ENCODE results near the gene LTBP1.
"Not testable (repeated sequence)": the region's sequence is repeated elsewhere in the genome, so short reads cannot be mapped to it uniquely, and the experiment has no call there.

Gene LTBP1, protein sequence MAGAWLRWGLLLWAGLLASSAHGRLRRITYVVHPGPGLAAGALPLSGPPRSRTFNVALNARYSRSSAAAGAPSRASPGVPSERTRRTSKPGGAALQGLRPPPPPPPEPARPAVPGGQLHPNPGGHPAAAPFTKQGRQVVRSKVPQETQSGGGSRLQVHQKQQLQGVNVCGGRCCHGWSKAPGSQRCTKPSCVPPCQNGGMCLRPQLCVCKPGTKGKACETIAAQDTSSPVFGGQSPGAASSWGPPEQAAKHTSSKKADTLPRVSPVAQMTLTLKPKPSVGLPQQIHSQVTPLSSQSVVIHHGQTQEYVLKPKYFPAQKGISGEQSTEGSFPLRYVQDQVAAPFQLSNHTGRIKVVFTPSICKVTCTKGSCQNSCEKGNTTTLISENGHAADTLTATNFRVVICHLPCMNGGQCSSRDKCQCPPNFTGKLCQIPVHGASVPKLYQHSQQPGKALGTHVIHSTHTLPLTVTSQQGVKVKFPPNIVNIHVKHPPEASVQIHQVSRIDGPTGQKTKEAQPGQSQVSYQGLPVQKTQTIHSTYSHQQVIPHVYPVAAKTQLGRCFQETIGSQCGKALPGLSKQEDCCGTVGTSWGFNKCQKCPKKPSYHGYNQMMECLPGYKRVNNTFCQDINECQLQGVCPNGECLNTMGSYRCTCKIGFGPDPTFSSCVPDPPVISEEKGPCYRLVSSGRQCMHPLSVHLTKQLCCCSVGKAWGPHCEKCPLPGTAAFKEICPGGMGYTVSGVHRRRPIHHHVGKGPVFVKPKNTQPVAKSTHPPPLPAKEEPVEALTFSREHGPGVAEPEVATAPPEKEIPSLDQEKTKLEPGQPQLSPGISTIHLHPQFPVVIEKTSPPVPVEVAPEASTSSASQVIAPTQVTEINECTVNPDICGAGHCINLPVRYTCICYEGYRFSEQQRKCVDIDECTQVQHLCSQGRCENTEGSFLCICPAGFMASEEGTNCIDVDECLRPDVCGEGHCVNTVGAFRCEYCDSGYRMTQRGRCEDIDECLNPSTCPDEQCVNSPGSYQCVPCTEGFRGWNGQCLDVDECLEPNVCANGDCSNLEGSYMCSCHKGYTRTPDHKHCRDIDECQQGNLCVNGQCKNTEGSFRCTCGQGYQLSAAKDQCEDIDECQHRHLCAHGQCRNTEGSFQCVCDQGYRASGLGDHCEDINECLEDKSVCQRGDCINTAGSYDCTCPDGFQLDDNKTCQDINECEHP (N-terminal part only)

DNA sequence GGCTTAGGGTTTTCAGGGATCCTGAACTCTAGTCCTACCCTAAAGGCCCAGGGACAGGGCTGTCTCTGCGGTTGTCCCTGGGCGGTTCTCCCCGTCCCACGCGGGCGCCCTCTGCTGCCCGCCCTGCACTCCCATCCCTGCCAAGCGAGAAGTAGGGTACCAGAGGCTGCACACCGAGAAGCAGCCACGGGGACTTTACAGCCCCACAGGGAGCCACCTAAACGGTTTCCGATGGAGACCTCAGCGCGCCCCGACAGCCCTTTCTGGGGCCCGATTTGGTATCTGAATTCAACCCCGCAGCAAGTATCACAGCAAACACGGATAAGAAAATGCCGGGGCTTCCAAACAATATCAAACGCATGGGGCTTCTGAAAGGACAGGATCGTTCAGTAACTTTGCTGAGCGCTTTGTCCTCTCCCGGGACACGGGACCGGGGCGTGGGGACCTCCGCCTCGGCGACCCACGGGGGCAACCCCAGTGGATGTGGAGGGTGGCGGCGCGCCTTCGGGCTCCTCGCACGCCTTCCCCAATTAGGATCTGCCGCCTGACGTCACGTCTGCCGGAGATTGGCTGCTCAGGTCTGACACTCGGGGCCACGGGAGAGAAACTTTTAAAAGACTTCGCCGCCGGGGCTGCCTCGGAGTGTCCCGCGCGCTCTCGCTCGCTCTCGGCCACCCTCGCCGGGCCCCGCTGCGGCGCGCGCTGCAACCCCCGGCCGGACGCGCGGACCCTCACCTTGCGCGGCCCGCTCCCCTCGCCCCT is at the start of gene LTBP1:
Gene LTBP1 (plus strand): TSS at position 640 of the 762 bp plus-strand sequence. CDS start 372 bp downstream, outside the sequence.
- DNase-seq (ENCODE audit: low spot score) = peak; percentile 68

DNA sequence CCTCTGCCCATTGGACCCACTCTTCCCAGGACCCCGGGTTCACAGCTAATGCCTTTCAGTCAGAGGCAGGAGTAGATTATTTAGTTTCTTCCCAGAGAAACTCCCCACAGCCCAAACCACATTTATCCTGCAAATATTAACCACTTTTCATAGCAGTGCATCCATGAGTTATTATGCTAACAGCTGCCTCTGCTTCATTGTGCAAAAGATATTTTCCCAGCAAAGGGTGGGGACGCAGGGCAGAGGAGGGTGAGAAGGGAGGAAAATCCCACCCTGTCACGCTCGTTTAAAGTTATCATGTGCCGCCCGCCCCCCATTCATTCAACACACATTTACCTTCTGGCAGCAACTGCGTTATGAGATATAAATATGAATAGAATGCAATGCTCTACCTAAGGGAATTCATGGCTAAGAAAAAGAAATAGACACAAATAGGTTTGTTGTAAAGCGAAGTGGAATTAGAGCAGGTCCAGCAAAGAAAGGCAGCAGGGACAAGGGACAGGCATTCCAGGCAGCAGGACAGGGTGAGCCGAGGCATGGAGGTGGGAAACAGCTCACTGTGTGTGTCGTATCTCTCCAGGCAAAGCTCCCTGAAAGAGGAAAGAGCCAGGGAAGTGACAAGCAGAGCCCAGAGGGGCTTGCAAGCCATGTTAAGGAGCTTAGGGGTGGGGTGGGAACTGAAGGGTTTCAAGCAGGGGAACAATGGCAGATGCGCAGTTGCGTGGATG is 46.3 kb upstream of the LTBP1 start:
- no peak for DNase-seq (ENCODE audit: low spot score)

GRCh38 chr2:32901313-32901712 is 45.4 kb upstream of the LTBP1 start:
- no peak for DNase-seq (ENCODE audit: low spot score)

- no peak for DNase-seq (ENCODE audit: low spot score)
Observed at GRCh38 chr2:32902174-32902573, 44.6 kb upstream of the LTBP1 start.

DNA sequence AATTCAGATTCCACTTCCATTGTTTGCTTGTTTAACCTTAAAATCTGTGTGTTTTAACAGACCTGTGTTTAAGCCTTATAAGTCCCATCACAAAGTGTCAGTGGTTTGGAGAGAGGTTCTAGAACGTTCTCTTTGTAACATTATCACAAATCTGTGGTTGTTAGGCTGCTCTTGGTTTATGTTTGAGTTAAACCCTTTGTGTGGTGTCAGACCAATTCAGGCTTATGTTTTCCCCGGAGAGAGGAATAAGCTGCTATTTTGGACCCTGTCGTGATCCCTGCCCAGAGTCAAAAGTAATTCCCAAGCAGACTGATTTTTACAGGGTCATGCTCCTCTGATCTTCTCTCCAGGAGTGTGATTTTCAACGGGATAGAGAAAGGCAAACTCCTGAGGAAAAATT is 43.8 kb upstream of the LTBP1 start:
- DNase-seq (ENCODE audit: low spot score) = no peak

DNA sequence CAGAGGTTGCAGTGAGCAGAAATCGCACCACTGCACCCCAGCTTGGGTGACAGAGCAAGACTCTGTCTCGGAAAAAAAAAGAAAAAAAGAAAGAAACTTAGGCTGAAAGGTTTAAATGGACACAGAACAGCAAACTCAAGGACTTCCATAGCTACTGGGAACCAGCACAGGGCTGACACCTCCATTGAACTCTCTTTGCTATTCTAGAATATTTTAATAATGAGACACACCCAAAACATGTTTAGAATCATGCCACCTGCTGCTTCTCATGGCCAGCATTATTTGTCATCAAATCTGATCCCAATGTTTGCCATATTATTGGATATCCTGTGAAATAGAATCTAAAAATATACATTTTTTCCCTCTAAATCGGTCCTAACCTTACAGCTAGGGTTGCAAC is 42.7 kb upstream of the LTBP1 start:
- DNase-seq (ENCODE audit: low spot score) = no peak

- no peak for DNase-seq (ENCODE audit: low spot score)
Observed at GRCh38 chr2:32904751-32905150, 42.0 kb upstream of the LTBP1 start.

DNA sequence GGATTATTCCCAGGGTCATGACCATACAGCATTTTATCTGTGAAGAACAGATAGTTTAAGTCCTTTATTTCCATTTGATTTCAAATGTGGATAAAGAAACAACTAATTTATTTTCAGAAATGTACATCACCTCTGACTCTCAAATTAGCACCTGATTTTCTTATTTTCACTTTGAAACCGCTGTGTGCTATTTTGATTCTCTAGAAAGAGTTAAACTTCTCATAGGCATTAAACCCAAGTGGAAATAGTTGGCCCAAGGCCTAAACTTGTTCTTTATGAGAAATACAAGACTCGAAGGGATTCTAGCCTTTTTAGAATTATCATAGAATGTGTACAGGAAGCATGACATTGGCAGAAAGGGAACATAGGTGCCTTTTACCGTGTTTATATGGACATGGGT is 41.5 kb upstream of the LTBP1 start:
- DNase-seq (ENCODE audit: low spot score) = no peak

DNA sequence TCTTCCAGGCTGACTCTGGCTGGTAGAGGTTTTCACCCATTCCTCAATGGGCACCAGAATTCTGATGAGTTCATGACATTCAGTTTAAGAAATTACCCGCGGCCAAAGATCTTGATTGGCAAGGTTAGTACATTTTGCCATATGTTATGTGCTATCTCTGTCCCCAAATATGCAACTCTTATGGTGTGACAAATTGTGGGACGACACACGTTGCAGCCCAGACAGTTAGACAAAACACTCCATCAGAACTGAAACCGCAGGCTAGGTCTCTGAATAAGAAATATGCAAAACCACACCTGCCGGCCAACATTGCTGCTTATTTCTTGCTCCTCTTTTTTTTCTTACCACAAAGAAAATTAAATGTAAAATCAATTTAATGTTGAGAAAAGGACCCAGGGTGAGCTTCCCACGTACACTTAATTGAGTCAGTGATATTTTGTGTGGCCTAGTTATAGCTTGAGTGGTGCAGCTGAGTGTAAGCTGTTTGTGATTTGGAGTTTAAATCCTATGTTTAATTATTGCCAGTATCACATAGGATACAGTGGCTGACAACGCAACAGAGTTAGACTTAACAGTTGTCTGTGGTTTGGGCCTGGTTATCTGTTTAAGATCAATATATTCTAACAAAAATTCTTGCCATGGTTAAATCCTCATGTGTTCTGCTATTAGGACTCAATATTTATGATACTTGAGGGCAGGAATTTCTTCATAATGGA is 35.7 kb upstream of the LTBP1 start:
- DNase-seq (ENCODE audit: low spot score) = no peak

DNA sequence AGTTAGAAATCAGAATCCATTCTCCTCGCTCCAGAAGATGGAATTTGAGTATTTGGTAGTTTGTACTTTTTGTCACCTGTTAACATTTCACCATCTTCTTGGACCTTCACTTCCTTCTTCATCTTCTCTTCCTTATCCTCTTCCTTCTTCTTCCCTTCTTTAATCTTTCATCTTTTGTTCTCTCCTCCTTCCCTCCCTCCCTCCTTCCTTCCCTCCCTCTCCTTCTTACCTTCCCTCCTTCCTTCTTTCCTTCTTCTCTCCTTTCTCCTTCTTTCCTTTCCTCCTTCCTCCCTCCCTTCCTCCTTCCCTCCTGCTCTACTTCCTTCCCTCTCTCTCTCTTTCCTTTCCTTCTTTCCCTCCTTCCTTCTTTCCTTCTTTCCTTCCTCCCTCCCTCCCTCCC is 31.1 kb upstream of the LTBP1 start:
- DNase-seq (ENCODE audit: low spot score) = no peak

- no peak for DNase-seq (ENCODE audit: low spot score)
Observed at GRCh38 chr2:32918774-32919173, 28.0 kb upstream of the LTBP1 start.

- not testable (repeated sequence) for DNase-seq (ENCODE audit: low spot score)
Observed at GRCh38 chr2:32919901-32920300, 26.9 kb upstream of the LTBP1 start.

DNA sequence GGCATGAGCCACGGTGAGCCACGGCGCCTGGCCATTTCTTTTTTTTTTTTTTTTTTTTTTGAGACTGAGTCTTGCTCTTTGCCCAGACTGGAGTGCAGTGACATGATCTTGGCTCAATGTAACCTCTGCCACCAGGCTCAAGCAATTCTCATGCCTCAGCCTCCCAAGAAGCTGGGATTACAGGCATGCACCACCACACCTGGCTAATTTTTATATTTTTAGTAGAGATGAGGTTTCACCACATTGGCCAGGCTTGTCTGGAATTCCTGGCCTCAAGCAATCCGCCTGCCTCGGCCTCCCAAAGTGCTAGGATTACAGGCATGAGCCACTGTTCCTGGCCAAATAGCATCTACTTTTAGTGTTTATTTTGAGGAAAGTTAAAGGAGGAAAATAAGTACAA is 25.3 kb upstream of the LTBP1 start:
- DNase-seq (ENCODE audit: low spot score) = not testable (repeated sequence)

- DNase-seq (ENCODE audit: low spot score) = no peak
Observed at GRCh38 chr2:32922501-32922900, 24.3 kb upstream of the LTBP1 start.

GRCh38 chr2:32923109-32923508 is 23.6 kb upstream of the LTBP1 start:
- DNase-seq (ENCODE audit: low spot score) = no peak

GRCh38 chr2:32925283-32925815 is 21.4 kb upstream of the LTBP1 start:
- DNase-seq (ENCODE audit: low spot score) = no peak

DNA sequence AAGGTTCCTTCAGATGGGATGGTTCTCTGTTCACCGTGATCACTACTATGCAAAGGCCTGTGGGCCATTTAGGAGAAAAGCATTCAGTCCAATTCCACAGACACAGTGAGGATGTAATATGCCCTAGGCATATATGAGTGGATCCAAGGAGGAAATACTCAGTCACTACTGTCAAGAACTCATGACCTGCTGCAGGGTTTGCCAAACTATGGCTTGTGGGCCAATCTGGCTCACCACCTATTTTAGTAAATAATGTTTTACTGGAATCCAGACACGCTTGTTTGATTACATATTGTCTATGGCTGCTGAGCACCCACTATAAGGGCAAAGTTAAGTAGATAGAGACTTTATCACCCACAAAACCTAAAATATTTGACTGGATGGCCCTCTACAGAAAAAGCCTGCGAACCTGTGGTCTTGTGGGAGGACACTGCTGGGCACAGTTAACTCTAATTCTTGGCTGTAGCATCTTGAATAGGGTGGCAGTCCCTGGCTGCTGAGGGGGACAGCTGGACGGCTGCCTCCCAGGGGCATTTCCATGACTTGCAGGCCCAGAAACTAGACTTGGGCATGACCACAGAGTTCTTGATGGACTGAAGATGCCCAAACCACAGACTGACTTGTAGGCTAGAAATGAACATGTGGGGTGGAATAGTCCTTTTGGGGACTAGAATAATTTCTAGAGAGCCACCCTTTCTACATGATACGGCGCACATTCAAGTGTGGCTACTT is 20.6 kb upstream of the LTBP1 start:
- DNase-seq (ENCODE audit: low spot score) = no peak

GRCh38 chr2:32926708-32927084 is 20.1 kb upstream of the LTBP1 start:
- DNase-seq (ENCODE audit: low spot score) = peak; percentile 73

- DNase-seq (ENCODE audit: low spot score) = no peak
Observed at GRCh38 chr2:32930436-32930835, 16.3 kb upstream of the LTBP1 start.
